BLaER1 treated with 17β-estradiol and CSF1 and Interleukin-3, amounts not matched to agents 10 nM and 100 nM (cell line): ENCODE data around the gene NAP1L4.

ENCODE experiments used
- H3K27ac ChIP-seq, 11 experiments: shearing (Covaris generic); formaldehyde crosslinking; 2 replicates each; pipeline ENCODE4 v1.8.1; 2022
- H3K27me3 ChIP-seq, 11 experiments: shearing (Covaris generic); formaldehyde crosslinking; 2 replicates each; pipeline ENCODE4 v1.8.1; 2022
- H3K36me3 ChIP-seq, 11 experiments: shearing (Covaris generic); formaldehyde crosslinking; 2 replicates each; pipeline ENCODE4 v1.8.1; 2022
- H3K4me1 ChIP-seq, 10 experiments: shearing (Covaris generic); formaldehyde crosslinking; 2 replicates each; pipeline ENCODE4 v1.8.1; 2022
- H3K4me2 ChIP-seq, 11 experiments: shearing (Covaris generic); formaldehyde crosslinking; 2 replicates each; pipeline ENCODE4 v1.8.1; 2022
- H3K4me3 ChIP-seq, 10 experiments: shearing (Covaris generic); formaldehyde crosslinking; 2 replicates each; pipeline ENCODE4 v1.8.1; 2022
- H3K9ac ChIP-seq, 11 experiments: shearing (Covaris generic); formaldehyde crosslinking; 2 replicates each; pipeline ENCODE4 v1.8.1; 2022
- H3K9me3 ChIP-seq, 11 experiments: shearing (Covaris generic); formaldehyde crosslinking; replicated peaks in 1 of 11; 2 replicates each; pipeline ENCODE4 v1.8.1; 2022
- H4K20me1 ChIP-seq, 11 experiments: shearing (Covaris generic); formaldehyde crosslinking; 2 replicates each; pipeline ENCODE4 v1.8.1; 2022
- Cebpa-rat ChIP-seq, 11 experiments: shearing (Covaris generic); IDR thresholded peaks; 2 replicates each; pipeline ENCODE4 v1.8.1; 2022

Gene NAP1L4

GRCh38 chr11:3015796-3016195, 23.7 kb upstream of the NAP1L4 start:
- H3K9ac ChIP-seq: peak overlapping the region in 2 of 11 experiments; percentile 9 to 36; a peak in 3 of 22 replicates
- no peaks in the 10 kb centered on the region for H3K27me3 ChIP-seq
- no peaks in the 10 kb centered on the region for H3K9me3 ChIP-seq
- H3K27ac ChIP-seq: peak overlapping the region in 5 of 11 experiments; percentile 22 to 54 (median 49); a peak in 8 of 22 replicates
- no peak overlapping the region for H3K4me3 ChIP-seq
- peaks cover 0 to 49% (median 3%) of the 10 kb centered on the region in 11 experiments; a peak in 8 of 22 replicates for H4K20me1 ChIP-seq
- H3K4me2 ChIP-seq: peak overlapping the region in 9 of 11 experiments; percentile 24 to 61 (median 43); a peak in 12 of 22 replicates
- H3K4me1 ChIP-seq: peaks cover 19 to 68% (median 34%) of the 10 kb centered on the region in 10 experiments
- H3K36me3 ChIP-seq: peaks cover 91 to 100% (median 98%) of the 10 kb centered on the region in 11 experiments
- TF ChIP-seq Cebpa-rat (IDR thresholded peaks at IDR 0.05): no peak

- H3K9me3 ChIP-seq: no peaks in the 10 kb centered on the region
- peak overlapping the region in 8 of 11 experiments; percentile 10 to 54 (median 35); a peak in 9 of 22 replicates for H3K27ac ChIP-seq
- no peak overlapping the region for H3K4me3 ChIP-seq
- H3K36me3 ChIP-seq: peaks cover 89 to 100% (median 98%) of the 10 kb centered on the region in 11 experiments
- peaks cover 19 to 74% (median 32%) of the 10 kb centered on the region in 10 experiments for H3K4me1 ChIP-seq
- peak overlapping the region in 6 of 11 experiments; percentile 6 to 42 (median 31); a peak in 6 of 22 replicates for H3K9ac ChIP-seq
- no peaks in the 10 kb centered on the region for H3K27me3 ChIP-seq
- no peak for TF ChIP-seq Cebpa-rat (IDR thresholded peaks at IDR 0.05)
- H3K4me2 ChIP-seq: peak overlapping the region; percentile 26 to 61 (median 48)
- peaks cover 0 to 53% (median 0%) of the 10 kb centered on the region in 11 experiments; a peak in 8 of 22 replicates for H4K20me1 ChIP-seq
These were observed 22.8 kb upstream of the NAP1L4 start for GRCh38 chr11:3014943-3015342.

- peak overlapping the region in 7 of 11 experiments; percentile 2 to 42 (median 28); a peak in 9 of 22 replicates for H3K9ac ChIP-seq
- no peaks in the 10 kb centered on the region for H3K27me3 ChIP-seq
- no peak for TF ChIP-seq Cebpa-rat (IDR thresholded peaks at IDR 0.05)
- no peaks in the 10 kb centered on the region for H3K9me3 ChIP-seq
- H3K4me2 ChIP-seq: peak overlapping the region; percentile 26 to 61 (median 48); a peak in 21 of 22 replicates
- peaks cover 19 to 79% (median 32%) of the 10 kb centered on the region in 10 experiments for H3K4me1 ChIP-seq
- H3K4me3 ChIP-seq: no peak overlapping the region
- H3K27ac ChIP-seq: peak overlapping the region in 9 of 11 experiments; percentile 2 to 54 (median 26); a peak in 12 of 22 replicates
- H4K20me1 ChIP-seq: peaks cover 0 to 54% (median 0%) of the 10 kb centered on the region in 11 experiments; a peak in 9 of 22 replicates
- H3K36me3 ChIP-seq: peaks cover 89 to 100% (median 98%) of the 10 kb centered on the region in 11 experiments
These were observed 22.2 kb upstream of the NAP1L4 start for GRCh38 chr11:3014057-3014938.

- Histone ChIP-seq H3K36me3 (peaks cover 71 to 99% (median 96%) of the 10 kb centered on the region in 11 experiments), H3K9ac (no peak overlapping the region), H3K27ac (peak overlapping the region in 1 of 11 experiments; percentile 11; a peak in 1 of 22 replicates), H4K20me1 (peaks cover 0 to 56% (median 7%) of the 10 kb centered on the region in 11 experiments; a peak in 11 of 22 replicates), H3K4me1 (peaks cover 22 to 79% (median 38%) of the 10 kb centered on the region in 10 experiments), H3K4me3 (no peak overlapping the region), H3K4me2 (peak overlapping the region in 2 of 11 experiments; percentile 18 to 41; a peak in 3 of 22 replicates), H3K27me3 (no peaks in the 10 kb centered on the region), H3K9me3 (no peaks in the 10 kb centered on the region)
- no peak for TF ChIP-seq Cebpa-rat (IDR thresholded peaks at IDR 0.05)
These were observed 20.1 kb upstream of the NAP1L4 start for GRCh38 chr11:3011891-3012885.

DNA sequence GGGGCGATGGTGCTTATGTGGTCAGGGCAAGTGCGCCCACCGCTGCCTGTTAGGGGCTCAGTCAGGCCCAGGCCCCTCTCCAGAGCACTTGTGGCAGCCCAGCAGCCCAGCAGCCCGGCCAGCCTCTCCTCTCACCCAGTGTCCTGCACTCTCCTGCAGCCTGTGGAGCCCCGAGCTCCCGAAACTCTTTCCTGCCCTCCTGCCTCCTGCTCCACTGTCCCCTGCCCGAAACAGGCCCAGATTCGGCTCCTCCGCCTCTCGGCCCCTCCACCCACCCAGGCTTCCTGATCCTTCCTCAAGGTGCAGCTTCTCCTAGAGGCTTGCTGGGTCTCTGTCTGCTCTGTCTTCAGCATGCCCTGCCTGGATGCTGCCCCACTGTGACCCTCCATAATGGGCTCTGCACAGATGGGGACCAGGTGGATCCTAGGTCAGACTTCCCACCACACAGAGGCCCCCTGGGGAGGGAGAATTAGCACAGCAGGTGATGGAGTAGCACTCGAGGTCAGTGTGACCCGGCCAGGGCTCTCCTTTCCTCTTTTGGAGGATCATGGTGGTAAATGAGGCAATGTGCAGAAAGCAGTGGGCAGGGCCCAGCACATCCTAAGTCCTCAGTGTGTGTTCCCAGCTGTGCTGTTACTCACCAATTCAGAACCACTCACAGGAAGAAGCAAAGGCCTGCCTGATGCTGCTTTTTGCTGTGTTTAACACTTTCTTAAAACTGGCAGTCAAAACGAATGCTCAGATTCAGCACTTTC, 18.6 kb upstream of the NAP1L4 start:
- H3K4me2 ChIP-seq: peak overlapping the region in 3 of 11 experiments; percentile 15 to 50 (median 37); a peak in 4 of 22 replicates
- no peaks in the 10 kb centered on the region for H3K27me3 ChIP-seq
- H3K4me1 ChIP-seq: peaks cover 36 to 74% (median 41%) of the 10 kb centered on the region in 10 experiments
- no peak overlapping the region for H3K4me3 ChIP-seq
- H3K36me3 ChIP-seq: peaks cover 61 to 99% (median 92%) of the 10 kb centered on the region in 11 experiments
- no peaks in the 10 kb centered on the region for H3K9me3 ChIP-seq
- H4K20me1 ChIP-seq: peaks cover 0 to 54% (median 17%) of the 10 kb centered on the region in 11 experiments; a peak in 13 of 22 replicates
- TF ChIP-seq Cebpa-rat (IDR thresholded peaks at IDR 0.05): no peak
- H3K9ac ChIP-seq: peak overlapping the region in 1 of 11 experiments; percentile 5; a peak in 1 of 22 replicates
- H3K27ac ChIP-seq: peak overlapping the region in 2 of 11 experiments; percentile 32 to 38; a peak in 5 of 22 replicates

- Histone ChIP-seq H3K9me3 (no peaks in the 10 kb centered on the region), H3K27me3 (no peaks in the 10 kb centered on the region), H4K20me1 (peaks cover 0 to 48% (median 17%) of the 10 kb centered on the region in 11 experiments; a peak in 12 of 22 replicates), H3K27ac (peak overlapping the region in 2 of 11 experiments; percentile 2 to 32; a peak in 2 of 22 replicates), H3K4me1 (peaks cover 29 to 67% (median 35%) of the 10 kb centered on the region in 10 experiments), H3K4me2 (peak overlapping the region in 3 of 11 experiments; percentile 15 to 50 (median 37); a peak in 4 of 22 replicates), H3K4me3 (no peak overlapping the region), H3K9ac (no peak overlapping the region; a peak in 1 of 22 replicates), H3K36me3 (peaks cover 60 to 99% (median 92%) of the 10 kb centered on the region in 11 experiments)
- TF ChIP-seq Cebpa-rat (IDR thresholded peaks at IDR 0.05): no peak
These were observed 17.9 kb upstream of the NAP1L4 start for GRCh38 chr11:3010004-3010403.

GRCh38 chr11:3009481-3009880, 17.4 kb upstream of the NAP1L4 start:
- peak overlapping the region in 1 of 11 experiments; percentile 2; a peak in 1 of 22 replicates for H3K27ac ChIP-seq
- H3K4me2 ChIP-seq: no peak overlapping the region
- no peak for TF ChIP-seq Cebpa-rat (IDR thresholded peaks at IDR 0.05)
- peaks cover 63 to 99% (median 92%) of the 10 kb centered on the region in 11 experiments for H3K36me3 ChIP-seq
- peaks cover 0 to 42% (median 17%) of the 10 kb centered on the region in 11 experiments; a peak in 12 of 22 replicates for H4K20me1 ChIP-seq
- H3K4me3 ChIP-seq: no peak overlapping the region
- no peaks in the 10 kb centered on the region for H3K9me3 ChIP-seq
- H3K27me3 ChIP-seq: no peaks in the 10 kb centered on the region
- H3K9ac ChIP-seq: peak overlapping the region in 1 of 11 experiments; percentile 19; a peak in 1 of 22 replicates
- H3K4me1 ChIP-seq: peaks cover 24 to 62% (median 30%) of the 10 kb centered on the region in 10 experiments
